HepG2 (cell line): Measurements from ENCODE around the gene MAPRE3. TPM values are rescaled to one million over a fixed set of nuclear protein-coding genes. Genes with fewer than 3 reads are reported as not detected.
A peak's percentile ranks its signal among the peaks of the same experiment; 100 is the strongest.

Experiments
- FIP1L1 ChIP-seq: fragments of 200-400 bp; formaldehyde crosslinking; IDR thresholded peaks from 2 replicates; pipeline ENCODE4 v1.6.1; 2018; ENCODE audit warnings: low read depth, mild to moderate bottlenecking, low read length, moderate library complexity, borderline replicate concordance; ENCODE audit not compliant: insufficient read depth
- GABPB1 ChIP-seq: IDR thresholded peaks from 2 replicates; pipeline ENCODE4 v1.6.1; 2016; ENCODE audit warnings: mild to moderate bottlenecking, missing genetic modification reagents, moderate library complexity, missing compliant biosample characterization
- HNF4G ChIP-seq, 2 experiments: sonication (generic) in 1 of 2; formaldehyde crosslinking in 1 of 2; IDR thresholded peaks; 2 replicates each; pipeline versions ENCODE4 v1.4.0 to v1.6.1; 2011 to 2020; ENCODE audit warnings: borderline replicate concordance in 2 of 2, low read depth in 2 of 2, mild to moderate bottlenecking in 2 of 2, low read length in 1 of 2, missing genetic modification reagents in 1 of 2, moderate library complexity in 1 of 2
- ISL2 ChIP-seq: sonication (generic); formaldehyde crosslinking; IDR thresholded peaks from 2 replicates; pipeline ENCODE4 v1.5.0; 2020; ENCODE audit warnings: missing genetic modification reagents
- PAWR ChIP-seq: sonication (generic); formaldehyde crosslinking; IDR thresholded peaks from 2 replicates; pipeline ENCODE4 v1.4.0; 2020; ENCODE audit warnings: missing genetic modification reagents, mild to moderate bottlenecking, borderline replicate concordance
- RAD21 ChIP-seq: fragments of 450-650 bp; formaldehyde crosslinking; IDR thresholded peaks from 2 replicates; pipeline ENCODE4 v1.5.0; 2020; ENCODE audit warnings: mild to moderate bottlenecking
- RNF2 ChIP-seq: fragments of 450-650 bp; conservative IDR thresholded peaks from 2 replicates; pipeline ENCODE4 v1.6.1; 2016; ENCODE audit warnings: low read depth
- SALL1 ChIP-seq: sonication (generic); formaldehyde crosslinking; IDR thresholded peaks from 2 replicates; pipeline ENCODE4 v1.8.0; 2022; ENCODE audit warnings: mild to moderate bottlenecking, missing genetic modification reagents
- SMARCC2 ChIP-seq: fragments of 450-650 bp; IDR thresholded peaks from 2 replicates; pipeline ENCODE4 v1.6.1; 2017; ENCODE audit warnings: antibody characterized with exemption, mild to moderate bottlenecking
- SP140L ChIP-seq: sonication (generic); formaldehyde crosslinking; IDR thresholded peaks from 2 replicates; pipeline ENCODE4 v1.4.0; 2020; ENCODE audit warnings: missing genetic modification reagents, borderline replicate concordance
- ZBTB43 ChIP-seq: sonication (generic); formaldehyde crosslinking; conservative IDR thresholded peaks from 2 replicates; pipeline ENCODE4 v1.4.0; 2020; ENCODE audit warnings: missing genetic modification reagents
- ZC3H13 ChIP-seq: sonication (generic); formaldehyde crosslinking; IDR thresholded peaks from 2 replicates; pipeline ENCODE4 v1.8.1; 2023; ENCODE audit warnings: mild to moderate bottlenecking, missing genetic modification reagents, moderate library complexity
- ZNF253 ChIP-seq: sonication (generic); formaldehyde crosslinking; IDR thresholded peaks from 2 replicates; pipeline ENCODE4 v1.8.0; 2022; ENCODE audit warnings: mild to moderate bottlenecking, missing genetic modification reagents, borderline replicate concordance
- ZNF256 ChIP-seq: sonication (generic); formaldehyde crosslinking; conservative IDR thresholded peaks from 2 replicates; pipeline ENCODE4 v1.4.0; 2020; ENCODE audit warnings: missing genetic modification reagents
- ZNF34 ChIP-seq: sonication (generic); formaldehyde crosslinking; IDR thresholded peaks from 2 replicates; pipeline ENCODE4 v1.4.0; 2020; ENCODE audit warnings: mild to moderate bottlenecking, missing genetic modification reagents, borderline replicate concordance
- ZNF430 ChIP-seq: sonication (generic); formaldehyde crosslinking; IDR thresholded peaks from 2 replicates; pipeline ENCODE4 v1.9.0; 2021; ENCODE audit warnings: mild to moderate bottlenecking, missing genetic modification reagents
- ZNF451 ChIP-seq: sonication (generic); formaldehyde crosslinking; IDR thresholded peaks from 2 replicates; pipeline ENCODE4 v1.5.0; 2020; ENCODE audit warnings: mild to moderate bottlenecking, missing genetic modification reagents
- ZNF547 ChIP-seq: sonication (generic); formaldehyde crosslinking; IDR thresholded peaks from 2 replicates; pipeline ENCODE4 v1.5.1; 2020; ENCODE audit warnings: mild to moderate bottlenecking, missing genetic modification reagents
- ZNF670 ChIP-seq: sonication (generic); formaldehyde crosslinking; IDR thresholded peaks from 2 replicates; pipeline ENCODE4 v1.8.0; 2022; ENCODE audit warnings: mild to moderate bottlenecking, missing genetic modification reagents, borderline replicate concordance
- ZNF766 ChIP-seq: sonication (generic); formaldehyde crosslinking; IDR thresholded peaks from 2 replicates; pipeline ENCODE4 v1.5.0; 2020; ENCODE audit warnings: missing genetic modification reagents, borderline replicate concordance
- ZNF878 ChIP-seq: sonication (generic); formaldehyde crosslinking; IDR thresholded peaks from 2 replicates; pipeline ENCODE4 v1.8.1; 2023; ENCODE audit warnings: mild to moderate bottlenecking, missing genetic modification reagents, moderate library complexity
- polyA plus RNA-seq, 8 experiments: library from polyadenylated mRNA; depleted of rRNA in 3 of 8; stranded (reverse) in 7 of 8; unstranded in 1 of 8; fragments of >200 nt; fragmentation: Illumina TruSeq in 4 of 8; extraction: Trizol in 4 of 8; gene quantifications; 2 replicates each; pipeline versions ENCODE4 v1.2.1 to v1.2.3, GENCODE V29; 2011 to 2016; ENCODE audit warnings: low read depth in 4 of 8, missing spikeins in 1 of 8, mixed read lengths in 1 of 8; ENCODE audit not compliant: insufficient read depth in 1 of 8
- total RNA-seq, 5 experiments: library from RNA; depleted of rRNA; stranded (reverse); fragments of >200 nt; fragmentation: Illumina TruSeq; extraction: Trizol; gene quantifications; 2 replicates each; pipeline ENCODE4 v1.2.3, GENCODE V29; 2016; ENCODE audit warnings: low read depth in 1 of 5
- TF ChIP-seq, protein P1 (sequence below): IDR thresholded peaks from 2 replicates; pipeline ENCODE4 v1.6.1; 2018; ENCODE audit warnings: missing genetic modification reagents
- TF ChIP-seq, protein P2 (sequence below): sonication (generic); formaldehyde crosslinking; IDR thresholded peaks from 2 replicates; pipeline ENCODE4 v1.4.0; 2020; ENCODE audit warnings: mild to moderate bottlenecking, missing genetic modification reagents
- TF ChIP-seq, protein P3 (sequence below): sonication (generic); formaldehyde crosslinking; IDR thresholded peaks from 2 replicates; pipeline ENCODE4 v1.8.0; 2022; ENCODE audit warnings: missing genetic modification reagents, low read depth, mild to moderate bottlenecking, borderline replicate concordance
- TF ChIP-seq, protein P4 (sequence below): IDR thresholded peaks from 2 replicates; pipeline ENCODE4 v1.6.1; 2012; ENCODE audit warnings: inconsistent platforms

Gene MAPRE3
- total and polyA plus RNA-seq, 2 of the 13 experiments (the other 11 are each of a cell fraction or from before 2014, with no cell fraction given) = 0.31 to 0.91 TPM

DNA sequence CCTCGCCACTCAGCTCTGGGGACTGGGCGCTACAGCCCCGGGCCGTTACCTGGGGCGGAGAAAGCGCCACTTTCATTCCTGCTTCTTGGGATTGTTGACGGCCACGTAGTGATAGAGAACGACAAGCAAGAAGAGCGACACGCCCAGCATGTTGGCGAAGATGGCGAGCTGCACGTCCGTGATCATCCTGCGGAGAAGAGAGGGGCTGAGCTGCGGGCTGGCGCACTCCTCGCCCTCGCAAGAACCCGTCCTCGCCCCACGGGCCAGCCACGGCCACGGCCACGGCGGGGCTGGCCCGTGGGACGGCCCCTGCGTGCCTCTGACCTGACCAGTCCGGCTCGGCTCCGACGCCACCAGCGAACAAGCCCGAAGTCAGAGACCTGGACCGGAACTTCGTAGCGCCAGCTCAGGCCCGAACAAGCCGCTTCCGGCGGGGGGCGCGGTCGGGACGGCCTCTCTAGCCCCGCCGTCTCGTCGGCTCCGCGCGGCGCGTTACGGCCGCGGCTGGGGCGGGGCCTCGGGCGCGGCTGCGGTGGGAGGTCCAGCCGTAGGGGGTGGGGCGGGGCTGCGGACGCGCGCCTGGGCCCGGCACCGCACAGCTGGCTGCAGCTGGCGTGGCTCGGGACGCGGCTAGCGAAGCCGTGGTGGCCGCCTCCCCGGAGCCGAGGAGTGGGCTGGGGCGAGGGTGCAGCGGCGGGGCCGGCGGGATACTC is 101.0 kb downstream of the MAPRE3 start, which contains the start of gene OST4 (continued):
- TF ChIP-seq, protein P1, sequence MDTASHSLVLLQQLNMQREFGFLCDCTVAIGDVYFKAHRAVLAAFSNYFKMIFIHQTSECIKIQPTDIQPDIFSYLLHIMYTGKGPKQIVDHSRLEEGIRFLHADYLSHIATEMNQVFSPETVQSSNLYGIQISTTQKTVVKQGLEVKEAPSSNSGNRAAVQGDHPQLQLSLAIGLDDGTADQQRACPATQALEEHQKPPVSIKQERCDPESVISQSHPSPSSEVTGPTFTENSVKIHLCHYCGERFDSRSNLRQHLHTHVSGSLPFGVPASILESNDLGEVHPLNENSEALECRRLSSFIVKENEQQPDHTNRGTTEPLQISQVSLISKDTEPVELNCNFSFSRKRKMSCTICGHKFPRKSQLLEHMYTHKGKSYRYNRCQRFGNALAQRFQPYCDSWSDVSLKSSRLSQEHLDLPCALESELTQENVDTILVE = peak; percentile 74; the same call in 1 of the 2 replicates
- TF ChIP-seq HNF4G (IDR thresholded peaks at IDR 0.05; ENCODE audit: borderline replicate concordance, low read depth, low read length) = no peak
- TF ChIP-seq HNF4G (CRISPR knock-in tag; IDR thresholded peaks at IDR 0.05; ENCODE audit: borderline replicate concordance, low read depth) = no peak
- TF ChIP-seq SALL1 (CRISPR knock-in tag) = peak; percentile 84
- TF ChIP-seq GABPB1 (CRISPR knock-in tag) = peak; percentile 96
- no peak for TF ChIP-seq ZNF451
- TF ChIP-seq ZBTB43 (CRISPR knock-in tag) = peak; percentile 67; the same call in 1 of the 2 replicates
- TF ChIP-seq ISL2 (CRISPR knock-in tag) = no peak
- TF ChIP-seq, protein P2, sequence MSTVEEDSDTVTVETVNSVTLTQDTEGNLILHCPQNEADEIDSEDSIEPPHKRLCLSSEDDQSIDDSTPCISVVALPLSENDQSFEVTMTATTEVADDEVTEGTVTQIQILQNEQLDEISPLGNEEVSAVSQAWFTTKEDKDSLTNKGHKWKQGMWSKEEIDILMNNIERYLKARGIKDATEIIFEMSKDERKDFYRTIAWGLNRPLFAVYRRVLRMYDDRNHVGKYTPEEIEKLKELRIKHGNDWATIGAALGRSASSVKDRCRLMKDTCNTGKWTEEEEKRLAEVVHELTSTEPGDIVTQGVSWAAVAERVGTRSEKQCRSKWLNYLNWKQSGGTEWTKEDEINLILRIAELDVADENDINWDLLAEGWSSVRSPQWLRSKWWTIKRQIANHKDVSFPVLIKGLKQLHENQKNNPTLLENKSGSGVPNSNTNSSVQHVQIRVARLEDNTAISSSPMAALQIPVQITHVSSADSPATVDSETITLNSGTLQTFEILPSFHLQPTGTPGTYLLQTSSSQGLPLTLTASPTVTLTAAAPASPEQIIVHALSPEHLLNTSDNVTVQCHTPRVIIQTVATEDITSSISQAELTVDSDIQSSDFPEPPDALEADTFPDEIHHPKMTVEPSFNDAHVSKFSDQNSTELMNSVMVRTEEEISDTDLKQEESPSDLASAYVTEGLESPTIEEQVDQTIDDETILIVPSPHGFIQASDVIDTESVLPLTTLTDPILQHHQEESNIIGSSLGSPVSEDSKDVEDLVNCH = no peak
- no peak; the same call in 1 of the 2 replicates for TF ChIP-seq ZNF34
- TF ChIP-seq ZNF878 (CRISPR knock-in tag) = no peak
- peak; percentile 52 for TF ChIP-seq RAD21
- TF ChIP-seq ZNF256 = no peak
- TF ChIP-seq ZC3H13 = no peak; the same call in 1 of the 2 replicates
- no peak for TF ChIP-seq RNF2
- peak; percentile 64; the same call in 1 of the 2 replicates for TF ChIP-seq ZNF547
- no peak for TF ChIP-seq PAWR (CRISPR knock-in tag)
- TF ChIP-seq, protein P3, sequence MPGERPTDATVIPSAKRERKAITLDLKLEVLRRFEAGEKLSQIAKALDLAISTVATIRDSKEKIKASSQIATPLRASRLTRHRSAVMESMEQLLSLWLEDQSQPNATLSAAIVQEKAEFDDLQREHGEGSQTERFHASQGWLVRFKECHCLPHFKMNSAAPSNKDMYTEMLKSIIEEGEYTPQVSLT (CRISPR knock-in tag) = no peak; the same call in 1 of the 2 replicates
- no peak; the same call in 1 of the 2 replicates for TF ChIP-seq ZNF670 (CRISPR knock-in tag)
- TF ChIP-seq ZNF766 (CRISPR knock-in tag) = no peak
- TF ChIP-seq SP140L (CRISPR knock-in tag) = no peak
- peak; percentile 35; the same call in 1 of the 2 replicates for TF ChIP-seq ZNF430 (CRISPR knock-in tag)
- no peak for TF ChIP-seq FIP1L1
- TF ChIP-seq ZNF253 = no peak
- TF ChIP-seq, protein P4, sequence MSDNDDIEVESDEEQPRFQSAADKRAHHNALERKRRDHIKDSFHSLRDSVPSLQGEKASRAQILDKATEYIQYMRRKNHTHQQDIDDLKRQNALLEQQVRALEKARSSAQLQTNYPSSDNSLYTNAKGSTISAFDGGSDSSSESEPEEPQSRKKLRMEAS = peak; percentile 89
- no peak for TF ChIP-seq SMARCC2
